Stimulated activated CD4-positive, alpha-beta T cell treated with anti-CD3 and anti-CD28 coated beads, TNF-alpha, amount 100 ng/mL, for 24 hours (primary cell): ENCODE data around the gene HOPX.
"Not testable (repeated sequence)": the region's sequence is repeated elsewhere in the genome, so short reads cannot be mapped to it uniquely, and the experiment has no call there.

Experiments
- DNase-seq, 3 experiments: peaks; one replicate each; pipeline ENCODE4 v3.0.0-alpha.2; 2020; ENCODE audit warnings: low read depth in 3 of 3

HOPX gene

GRCh38 chr4:56654238-56654632 is 26.9 kb downstream of the HOPX start:
- DNase-seq = no peak

DNA sequence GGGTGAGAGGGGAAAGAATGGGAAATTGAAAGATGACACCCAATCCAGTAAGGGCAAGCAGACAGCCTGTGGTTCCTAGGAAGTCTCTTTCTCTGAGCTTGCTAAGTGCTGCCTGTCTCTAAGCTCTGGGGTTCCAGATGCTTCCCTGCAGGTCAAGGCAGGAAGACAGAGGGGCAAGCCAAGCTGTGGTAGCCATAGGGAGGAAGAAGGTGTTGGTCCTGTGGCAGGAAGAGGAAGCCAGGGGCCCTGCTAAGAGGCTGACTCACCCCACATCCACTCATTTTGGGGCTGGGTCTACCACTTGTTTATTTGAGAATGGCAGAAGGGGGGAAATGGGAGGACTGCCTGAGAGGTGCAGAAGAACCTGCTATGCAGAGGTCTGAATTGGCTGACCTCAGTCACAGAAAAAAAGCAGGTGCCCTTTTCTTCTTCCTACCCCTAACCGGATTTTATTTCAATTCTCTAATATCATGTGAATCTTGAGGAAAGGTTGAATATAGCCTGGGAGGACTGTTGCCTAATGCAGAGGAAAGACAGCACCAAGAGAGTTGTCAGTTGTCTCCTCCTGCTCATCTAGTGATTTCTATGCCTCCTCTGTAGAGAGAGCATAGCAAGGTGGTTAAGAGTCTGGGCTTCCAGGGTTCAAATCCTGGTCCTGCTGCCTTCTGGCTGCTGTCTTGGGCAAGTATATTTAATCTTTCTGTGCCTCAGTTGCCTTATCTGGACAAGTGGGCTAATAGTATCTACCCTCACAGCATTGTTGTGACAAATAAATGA is 27.4 kb downstream of the HOPX start:
- peak in 1 of 3 experiments; percentile 19 for DNase-seq

DNA sequence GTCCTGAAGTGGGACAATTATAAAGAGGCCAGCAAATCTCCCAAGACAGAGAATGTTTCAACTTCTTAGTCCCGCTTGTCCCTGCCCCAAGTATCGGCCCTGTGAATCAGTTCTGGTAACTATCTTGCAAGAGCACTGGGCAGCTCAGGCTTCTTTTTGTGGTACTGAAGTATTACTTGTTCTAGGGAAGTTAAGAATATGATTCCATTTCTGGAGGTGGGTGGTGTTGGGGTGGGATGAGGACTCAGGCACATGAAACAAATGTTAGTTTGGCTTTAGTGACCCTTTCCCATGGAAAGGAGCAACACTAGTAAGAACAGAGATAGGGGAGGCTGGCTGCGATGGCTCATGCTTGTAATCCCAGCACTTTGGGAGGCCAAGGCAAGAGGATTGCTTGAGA is 28.9 kb downstream of the HOPX start:
- no peak for DNase-seq

- no peak for DNase-seq
Observed at GRCh38 chr4:56651056-56651350, 30.1 kb downstream of the HOPX start.

- DNase-seq = no peak
Observed at GRCh38 chr4:56650262-56651055, 30.6 kb downstream of the HOPX start.

DNA sequence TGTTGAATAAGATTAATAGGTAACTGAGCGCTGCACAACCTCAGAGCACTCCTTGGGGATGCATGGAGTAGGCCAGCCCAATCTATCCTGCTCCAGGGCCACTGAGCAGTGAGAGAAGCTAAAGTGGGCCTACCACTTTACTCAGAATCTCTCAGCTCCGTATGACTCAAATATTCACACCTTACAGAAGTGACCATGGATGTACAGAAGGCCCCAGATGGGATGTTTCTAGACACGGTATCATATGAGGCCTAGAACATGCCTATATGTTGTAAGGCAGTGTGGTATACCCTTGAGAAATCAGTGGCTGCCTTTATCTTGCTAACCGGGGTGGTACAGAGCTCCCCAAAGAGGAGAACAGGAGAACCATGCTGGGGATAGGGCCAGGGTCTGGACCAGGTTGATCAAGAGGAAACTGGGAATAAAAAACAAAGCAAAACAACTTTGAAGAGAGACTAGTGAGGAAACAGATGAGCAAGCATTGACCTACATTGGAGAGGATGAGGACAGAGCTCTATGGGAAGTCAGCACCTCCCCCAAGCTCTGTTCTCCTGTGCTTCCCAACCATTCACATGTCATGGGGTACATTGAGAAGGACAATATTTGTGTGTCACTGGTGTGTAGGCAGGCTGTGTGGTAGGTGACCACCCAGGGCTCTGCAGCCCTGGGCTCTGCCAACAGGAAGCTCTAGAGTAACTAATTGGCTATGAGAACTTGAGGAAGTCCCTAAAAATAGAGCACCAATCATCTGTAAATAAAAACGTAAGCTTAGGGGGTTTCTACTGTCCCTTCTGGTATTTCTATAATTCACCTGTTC is 31.4 kb downstream of the HOPX start:
- no peak for DNase-seq

DNA sequence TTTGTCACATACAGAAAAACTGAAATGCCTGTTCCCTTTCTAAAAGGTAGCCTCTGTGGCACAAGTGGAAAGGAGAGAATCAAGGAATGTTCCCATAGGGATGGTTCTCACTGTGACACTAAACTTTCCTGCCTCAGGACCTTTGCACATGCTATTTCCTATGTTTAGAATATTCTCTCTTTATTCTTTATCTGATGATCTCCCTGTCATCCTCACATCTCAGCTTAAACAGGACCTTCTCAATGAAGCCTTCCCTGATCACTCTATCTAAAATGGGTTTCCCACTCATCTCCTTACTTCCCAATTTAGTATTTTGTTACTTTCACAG is 32.3 kb downstream of the HOPX start:
- no peak for DNase-seq

GRCh38 chr4:56648021-56648823 is 32.9 kb downstream of the HOPX start:
- no peak for DNase-seq

DNA sequence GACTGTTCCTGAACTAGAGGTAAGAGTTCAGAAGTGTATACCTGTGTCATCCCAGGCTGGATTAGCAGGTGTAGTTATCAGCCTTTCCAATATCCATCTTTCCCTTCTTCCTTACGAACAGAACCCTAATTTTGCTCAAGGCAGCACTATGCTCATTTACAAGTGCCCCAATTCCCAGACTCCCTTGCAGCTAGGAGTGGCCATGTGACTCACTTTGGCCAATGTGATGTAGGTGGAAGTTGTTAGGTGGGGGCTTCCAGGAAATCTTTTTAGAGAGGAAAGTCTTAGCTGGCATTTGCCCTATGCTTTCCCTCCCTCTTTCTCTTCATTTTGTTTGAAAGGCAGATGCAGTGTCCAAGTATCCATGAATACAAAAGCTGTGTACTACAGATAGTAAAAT is 34.8 kb downstream of the HOPX start:
- no peak for DNase-seq

- no peak for DNase-seq
Observed at GRCh38 chr4:56643596-56643995, 37.5 kb downstream of the HOPX start.

GRCh38 chr4:56641494-56642051 is 39.5 kb downstream of the HOPX start:
- DNase-seq = no peak

- DNase-seq = no peak
Observed at GRCh38 chr4:56640621-56641493, 40.2 kb downstream of the HOPX start.

DNA sequence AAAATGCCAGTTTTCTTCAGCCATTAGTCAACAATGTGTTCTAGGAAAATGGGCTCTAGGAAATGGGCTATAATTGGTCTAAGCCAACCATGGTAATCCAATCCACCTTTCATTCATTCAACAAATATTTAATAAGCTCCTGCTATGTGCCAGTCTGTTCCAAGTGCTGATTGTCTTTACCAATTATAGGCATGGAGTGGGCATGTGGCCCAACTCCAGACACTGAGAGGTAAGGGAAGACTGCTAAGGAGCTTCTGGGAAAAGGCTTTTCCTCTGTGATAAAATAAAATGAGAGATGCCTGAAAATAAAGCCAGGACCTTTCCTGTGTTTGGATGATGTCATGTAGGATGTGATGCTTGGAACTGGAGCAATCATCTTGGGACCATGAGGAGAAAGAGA is 43.3 kb downstream of the HOPX start:
- DNase-seq = no peak

- no peak for DNase-seq
Observed at GRCh38 chr4:56637154-56637553, 43.9 kb downstream of the HOPX start.

DNA sequence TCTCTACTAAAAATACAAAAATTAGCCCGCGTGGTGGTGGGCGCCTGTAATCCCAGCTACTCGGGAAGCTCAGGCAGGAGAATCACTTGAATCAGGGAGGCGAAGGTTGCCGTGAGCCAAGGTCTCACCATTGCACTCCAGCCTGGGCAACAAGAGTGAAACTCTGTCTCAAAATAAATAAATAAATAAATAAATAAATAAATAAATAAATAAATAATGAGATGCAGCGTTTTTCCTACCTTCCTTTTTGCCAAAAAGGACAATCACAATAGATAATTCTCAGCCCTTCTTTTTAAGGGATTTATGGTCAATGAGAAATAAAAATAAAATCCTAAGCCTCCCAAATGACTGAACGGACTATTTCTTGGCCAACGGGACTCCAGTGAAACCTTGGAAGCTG is 46.1 kb downstream of the HOPX start:
- DNase-seq = not testable (repeated sequence)

GRCh38 chr4:56633486-56633885 is 47.6 kb downstream of the HOPX start:
- DNase-seq = no peak

GRCh38 chr4:56630876-56631666 is 50.0 kb downstream of the HOPX start:
- DNase-seq = no peak

- no peak for DNase-seq
Observed at GRCh38 chr4:56628592-56628991, 52.5 kb downstream of the HOPX start.

DNA sequence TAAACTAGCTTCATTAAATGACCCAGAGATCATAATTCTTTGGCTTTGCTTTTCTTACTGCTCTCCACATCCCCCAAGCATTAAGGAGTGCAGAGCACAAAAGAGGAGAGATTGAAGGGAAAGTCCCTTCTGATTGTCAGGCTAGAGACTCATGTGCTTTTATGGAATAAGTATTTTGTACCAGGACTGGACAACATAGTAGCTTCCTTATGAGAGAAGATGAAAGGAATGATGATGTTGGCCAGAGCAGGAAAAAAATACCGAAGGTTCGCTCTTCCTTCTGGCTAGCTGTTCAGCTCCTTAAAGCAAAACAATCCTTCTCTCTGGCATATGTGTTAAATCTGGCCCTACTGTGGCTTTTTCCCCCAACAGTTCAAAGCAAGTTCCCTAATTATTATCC is 53.1 kb downstream of the HOPX start:
- no peak for DNase-seq

DNA sequence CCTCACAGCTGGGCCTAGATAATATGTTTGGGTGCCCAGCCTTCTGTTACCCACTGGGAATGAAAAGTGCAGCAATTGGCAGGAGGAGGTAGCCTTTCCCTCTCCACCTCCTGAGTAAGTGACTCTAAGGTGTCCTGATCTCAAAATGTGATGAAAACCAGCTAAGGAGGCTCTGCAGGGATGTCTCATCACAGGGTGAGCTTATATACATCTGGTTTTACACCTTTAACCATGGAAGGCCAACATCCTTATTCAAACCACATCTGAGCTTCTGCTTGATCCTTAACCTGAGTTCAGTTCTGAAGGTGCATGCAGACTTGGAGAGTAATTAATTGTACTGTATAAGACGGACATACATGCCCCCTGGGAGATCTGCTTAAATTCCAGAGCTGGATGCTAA is 53.7 kb downstream of the HOPX start:
- no peak for DNase-seq
